Activated T-helper 1 cell treated with anti-CD3 and anti-CD28 coated beads, Interleukin-12 subunit alpha, Interleukin-12 subunit beta, Interleukin-2, Interleukin-4 antibody, amounts not matched to agents 30 ng/mL and 10 ng/mL and 1 ng/mL, durations not matched to agents 14 hours and 24 hours and 36 hours (primary cell): ENCODE measurements around the gene AGBL1. TPM values are rescaled to one million over a fixed set of nuclear protein-coding genes. Genes with fewer than 3 reads are reported as not detected.

Experiments
- DNase-seq: peaks from one replicate; pipeline ENCODE4 v3.0.0; 2021; ENCODE audit warnings: low spot score
- H3K27ac Mint-ChIP-seq: one replicate; pipeline ENCODE4 v1.8.0; 2021; ENCODE audit warnings: mild to moderate bottlenecking, mixed read lengths
- H3K27me3 Mint-ChIP-seq: one replicate; pipeline ENCODE4 v1.8.0; 2022; ENCODE audit warnings: mild to moderate bottlenecking, moderate library complexity, mixed read lengths; ENCODE audit not compliant: insufficient read depth
- H3K36me3 Mint-ChIP-seq: one replicate; pipeline ENCODE4 v1.8.0; 2021; ENCODE audit warnings: low read depth, mixed read lengths
- H3K4me1 Mint-ChIP-seq: one replicate; pipeline ENCODE4 v1.8.0; 2021; ENCODE audit warnings: low read depth, mixed read lengths
- H3K4me3 Mint-ChIP-seq: one replicate; pipeline ENCODE4 v1.8.0; 2021; ENCODE audit warnings: mild to moderate bottlenecking, moderate library complexity, mixed read lengths
- H3K9me3 Mint-ChIP-seq: one replicate; pipeline ENCODE4 v1.8.0; 2021; ENCODE audit warnings: mixed read lengths
- intact Hi-C: fragments of 100-400 bp; cut with micrococcal nuclease; formaldehyde crosslinking; loops from one replicate; pipeline ENCODE4 v1.15.1; 2024
- total RNA-seq: library from RNA; stranded (reverse); gene quantifications from 2 replicates; pipeline ENCODE4 v1.2.3, GENCODE V29; 2022

AGBL1 gene
- total RNA-seq, 1 donor from 2014 or later = not detected

DNA sequence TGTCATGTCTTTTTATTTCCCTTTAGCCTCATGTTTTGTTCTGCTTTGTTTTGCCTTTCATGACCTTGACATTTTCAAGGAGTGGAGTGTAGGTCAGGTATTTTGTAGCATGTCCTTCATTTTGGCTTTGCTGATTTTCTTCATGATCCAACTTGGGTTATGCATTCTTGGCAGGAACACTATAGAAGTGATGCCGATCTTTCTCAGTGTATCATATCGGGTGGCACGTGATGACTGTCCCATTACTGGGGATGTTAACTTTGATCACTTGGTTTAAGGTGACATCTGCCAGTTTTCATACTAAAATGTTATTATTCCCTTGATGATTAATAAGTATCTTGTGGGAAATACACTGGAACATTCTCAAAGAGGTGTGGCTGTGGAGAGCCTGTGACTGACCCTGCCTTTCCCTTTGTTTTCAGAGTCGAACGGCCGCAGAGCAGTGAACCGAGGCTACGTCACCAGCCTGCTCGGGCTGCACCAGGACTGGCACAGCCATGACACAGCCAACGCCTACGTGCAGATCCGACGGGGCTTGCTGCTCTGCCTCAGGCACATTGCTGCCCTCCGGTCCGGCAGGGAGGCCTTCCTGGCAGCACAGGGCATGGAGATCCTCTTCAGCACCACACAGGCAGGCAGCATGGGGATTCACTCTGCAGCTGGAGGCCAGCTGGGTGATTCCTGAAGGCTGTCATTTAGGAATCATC is 167.7 kb downstream of the AGBL1 start:
- no peak overlapping the region for H3K4me3 Mint-ChIP-seq
- H3K9me3 Mint-ChIP-seq = no peaks in the 10 kb centered on the region
- H3K36me3 Mint-ChIP-seq = no peaks in the 10 kb centered on the region
- no peaks in the 10 kb centered on the region for H3K4me1 Mint-ChIP-seq
- peaks cover 3% of the 10 kb centered on the region for H3K27me3 Mint-ChIP-seq
- DNase-seq = no peak
- no peak overlapping the region for H3K27ac Mint-ChIP-seq
- intact Hi-C loops = no loop called here

DNA sequence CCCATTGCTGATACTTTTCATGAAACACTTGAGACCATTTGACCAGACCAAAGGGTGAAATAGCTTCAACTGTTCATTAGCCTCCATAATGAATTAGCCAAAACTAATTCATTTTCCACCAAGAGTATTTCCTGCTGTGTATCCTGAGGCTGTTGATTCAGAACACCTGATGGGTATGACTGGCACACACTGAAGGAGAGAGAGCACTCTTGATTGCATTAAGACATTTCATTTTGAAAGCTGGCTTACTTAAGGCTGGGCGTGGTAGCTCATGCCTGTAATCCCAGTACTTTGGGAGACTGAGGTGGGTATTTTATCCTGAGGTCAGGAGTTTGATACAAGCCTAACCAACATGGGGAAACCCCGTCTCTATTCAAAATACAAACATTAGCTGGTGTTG is 175.6 kb downstream of the AGBL1 start:
- Mint-ChIP-seq H3K9me3 (no peaks in the 10 kb centered on the region), H3K27ac (no peak overlapping the region)

DNA sequence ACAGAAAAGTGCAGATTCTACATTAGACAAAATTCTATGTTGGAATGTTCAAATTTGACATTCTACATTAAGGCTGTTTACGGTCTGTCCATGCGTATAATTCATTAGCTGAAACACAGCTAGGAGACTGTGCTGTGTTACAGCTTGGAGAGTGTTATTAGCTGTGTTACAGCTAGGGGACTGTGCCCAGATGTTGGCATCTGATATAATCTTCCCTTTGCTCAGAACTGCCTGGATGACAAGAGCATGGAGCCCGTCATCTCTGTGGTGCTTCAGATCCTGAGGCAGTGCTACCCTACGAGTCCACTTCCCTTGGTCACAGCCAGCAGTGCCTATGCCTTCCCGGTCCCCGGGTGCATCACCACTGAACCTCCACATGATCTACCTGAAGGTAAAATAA is 177.0 kb downstream of the AGBL1 start:
- Mint-ChIP-seq H3K4me3 (no peak overlapping the region), H3K27ac (no peak overlapping the region), H3K4me1 (no peaks in the 10 kb centered on the region), H3K36me3 (no peaks in the 10 kb centered on the region), H3K27me3 (peaks cover 3% of the 10 kb centered on the region), H3K9me3 (no peaks in the 10 kb centered on the region)
- intact Hi-C loops = no loop called here
- no peak for DNase-seq

More for the DNA sequence above, 175.6 kb downstream of the AGBL1 start:
- Mint-ChIP-seq H3K4me3 (no peak overlapping the region), H3K36me3 (no peaks in the 10 kb centered on the region), H3K4me1 (no peaks in the 10 kb centered on the region), H3K27me3 (peaks cover 6% of the 10 kb centered on the region)
- no peak for DNase-seq
- intact Hi-C loops = no loop called here

DNA sequence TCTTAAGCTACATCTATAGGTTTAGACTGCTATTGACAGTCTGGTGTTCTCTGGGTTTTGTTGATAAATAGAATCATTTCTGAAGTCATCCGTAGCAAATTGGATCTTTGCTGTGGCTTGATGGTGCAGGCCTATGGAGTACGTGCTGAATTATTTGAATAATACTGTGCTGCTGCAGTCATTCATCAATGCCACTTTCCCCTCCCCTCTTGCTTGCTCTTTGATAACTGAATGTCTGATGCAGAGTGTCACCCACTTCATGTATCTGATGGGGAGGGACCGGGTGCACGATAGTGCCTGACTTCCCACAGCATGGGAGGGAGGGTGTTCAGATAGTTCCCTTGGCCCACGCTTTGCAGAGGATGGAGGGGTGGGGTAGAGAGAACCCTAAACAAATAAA is 179.9 kb downstream of the AGBL1 start:
- H3K27ac Mint-ChIP-seq = no peak overlapping the region
- DNase-seq = no peak
- intact Hi-C loops = no loop called here
- H3K9me3 Mint-ChIP-seq = no peaks in the 10 kb centered on the region
- H3K36me3 Mint-ChIP-seq = no peaks in the 10 kb centered on the region
- no peaks in the 10 kb centered on the region for H3K4me1 Mint-ChIP-seq
- peaks cover 3% of the 10 kb centered on the region for H3K27me3 Mint-ChIP-seq
- H3K4me3 Mint-ChIP-seq = no peak overlapping the region

DNA sequence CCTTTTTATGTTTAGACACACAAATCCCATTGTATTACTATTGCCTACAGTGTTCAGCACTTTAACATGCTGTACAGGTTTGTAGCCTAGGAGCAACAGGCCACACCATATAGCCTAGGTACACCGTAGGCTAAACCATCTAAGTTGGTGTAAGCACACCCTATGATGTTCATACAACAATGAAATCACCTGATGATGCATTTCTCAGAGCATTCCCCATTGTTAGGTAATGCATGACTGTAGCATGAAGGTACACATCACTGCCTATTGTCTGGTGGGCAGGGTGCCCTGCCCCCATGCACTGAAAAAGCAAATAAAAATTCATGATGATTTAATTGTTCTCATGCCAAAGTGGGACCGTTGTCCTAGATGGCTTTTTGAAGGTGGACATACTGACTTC is 183.6 kb downstream of the AGBL1 start:
- peaks cover 3% of the 10 kb centered on the region for H3K27me3 Mint-ChIP-seq
- no peaks in the 10 kb centered on the region for H3K9me3 Mint-ChIP-seq
- no peaks in the 10 kb centered on the region for H3K36me3 Mint-ChIP-seq
- intact Hi-C loops = no loop called here
- no peak overlapping the region for H3K4me3 Mint-ChIP-seq
- H3K27ac Mint-ChIP-seq = no peak overlapping the region
- H3K4me1 Mint-ChIP-seq = no peaks in the 10 kb centered on the region
- DNase-seq = no peak

DNA sequence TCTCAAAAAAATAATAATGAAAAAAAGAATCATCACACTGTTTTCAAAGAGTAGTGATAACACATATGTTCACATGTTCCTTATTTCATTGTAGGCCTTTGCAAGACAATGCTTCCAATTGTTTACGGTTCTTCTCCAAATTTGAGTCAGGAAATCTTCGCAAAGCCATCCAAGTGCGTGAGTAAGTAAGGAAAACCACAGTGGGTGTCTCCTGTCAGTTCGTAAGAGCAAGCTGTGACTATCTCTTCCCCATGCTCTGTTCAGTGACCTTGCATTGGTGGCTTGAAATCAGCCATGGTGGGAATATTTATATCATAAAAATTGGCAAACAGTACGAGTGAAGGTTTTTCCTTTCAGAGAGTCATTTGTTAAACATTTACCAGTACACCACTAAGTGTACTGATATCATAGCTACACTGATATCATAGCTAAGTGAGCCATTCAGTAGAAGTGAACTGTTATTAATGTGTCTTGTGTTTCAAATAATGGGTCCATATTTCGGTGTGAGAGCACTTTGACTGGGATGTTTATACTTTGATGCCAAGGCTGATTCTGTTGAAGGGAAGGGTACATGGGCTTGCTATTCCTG is 187.3 kb downstream of the AGBL1 start:
- Mint-ChIP-seq H3K9me3 (no peaks in the 10 kb centered on the region), H3K36me3 (no peaks in the 10 kb centered on the region), H3K27me3 (no peaks in the 10 kb centered on the region), H3K27ac (no peak overlapping the region), H3K4me1 (no peaks in the 10 kb centered on the region), H3K4me3 (no peak overlapping the region)
- DNase-seq = no peak
- intact Hi-C loops = no loop called here

DNA sequence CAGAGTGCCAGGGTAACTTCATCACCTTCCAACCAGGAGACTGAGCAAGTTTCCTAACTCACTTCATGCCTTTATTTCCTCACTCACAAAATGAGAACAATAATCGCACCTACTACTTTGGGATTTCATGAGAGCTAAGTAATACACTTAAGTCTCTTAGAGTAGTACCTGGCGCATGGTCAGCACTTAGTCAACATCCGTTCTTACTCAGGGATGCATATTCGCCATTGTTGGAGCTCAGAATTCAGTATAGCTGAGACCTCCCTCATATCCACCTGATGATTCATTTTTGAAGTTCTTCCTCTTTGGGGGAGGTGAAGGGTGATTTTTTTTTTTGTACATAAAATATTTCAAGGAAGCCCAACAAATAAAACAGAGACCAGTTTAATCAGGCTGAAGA is 188.2 kb downstream of the AGBL1 start:
- Mint-ChIP-seq H3K9me3 (no peaks in the 10 kb centered on the region), H3K27ac (no peak overlapping the region), H3K4me3 (no peak overlapping the region), H3K4me1 (no peaks in the 10 kb centered on the region), H3K36me3 (no peaks in the 10 kb centered on the region), H3K27me3 (no peaks in the 10 kb centered on the region)
- intact Hi-C loops = no loop called here
- no peak for DNase-seq

DNA sequence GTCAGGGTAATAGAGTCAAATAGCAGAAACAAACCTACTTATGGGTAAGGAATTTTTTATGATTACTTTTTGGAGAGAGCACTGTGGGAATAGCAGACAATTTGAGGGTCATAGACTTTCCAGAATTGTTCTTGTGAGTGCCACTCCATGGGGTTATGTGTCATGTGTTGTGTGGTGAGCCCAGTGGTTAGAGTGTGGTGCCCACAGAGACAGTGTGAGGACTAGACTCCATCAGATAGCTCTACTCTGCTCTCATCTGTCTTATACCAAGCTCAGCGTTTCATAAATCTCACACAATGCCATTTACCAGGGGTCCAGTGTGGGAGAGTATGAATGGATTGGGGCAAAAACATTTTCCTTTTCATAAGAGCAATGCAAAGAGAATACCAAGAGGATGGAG is 188.9 kb downstream of the AGBL1 start:
- Mint-ChIP-seq H3K27ac (no peak overlapping the region), H3K27me3 (no peaks in the 10 kb centered on the region), H3K36me3 (no peaks in the 10 kb centered on the region), H3K9me3 (no peaks in the 10 kb centered on the region), H3K4me3 (no peak overlapping the region), H3K4me1 (no peaks in the 10 kb centered on the region)
- intact Hi-C loops = no loop called here
- no peak for DNase-seq

DNA sequence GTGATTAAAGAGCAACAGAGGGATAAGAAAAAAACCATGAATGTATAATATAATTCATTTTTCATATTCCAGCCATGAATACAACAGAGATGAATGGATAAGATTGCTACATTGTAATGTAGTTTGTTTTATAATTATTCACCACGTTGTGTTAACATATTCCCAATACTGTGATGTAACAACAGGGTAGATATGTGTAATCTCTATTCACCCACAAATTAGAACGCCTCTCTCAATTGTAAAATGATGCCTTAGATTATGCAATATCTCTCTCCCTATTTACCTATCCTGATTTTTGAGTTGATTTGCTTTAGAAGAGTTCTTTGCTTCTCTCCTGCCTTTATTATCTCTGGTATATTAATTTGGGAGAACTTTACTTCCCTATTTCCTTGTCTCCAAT is 193.6 kb downstream of the AGBL1 start:
- DNase-seq = no peak
- intact Hi-C loops = no loop called here
- Mint-ChIP-seq H3K27me3 (no peaks in the 10 kb centered on the region), H3K4me1 (no peaks in the 10 kb centered on the region), H3K27ac (no peak overlapping the region), H3K9me3 (no peaks in the 10 kb centered on the region), H3K36me3 (no peaks in the 10 kb centered on the region), H3K4me3 (no peak overlapping the region)

DNA sequence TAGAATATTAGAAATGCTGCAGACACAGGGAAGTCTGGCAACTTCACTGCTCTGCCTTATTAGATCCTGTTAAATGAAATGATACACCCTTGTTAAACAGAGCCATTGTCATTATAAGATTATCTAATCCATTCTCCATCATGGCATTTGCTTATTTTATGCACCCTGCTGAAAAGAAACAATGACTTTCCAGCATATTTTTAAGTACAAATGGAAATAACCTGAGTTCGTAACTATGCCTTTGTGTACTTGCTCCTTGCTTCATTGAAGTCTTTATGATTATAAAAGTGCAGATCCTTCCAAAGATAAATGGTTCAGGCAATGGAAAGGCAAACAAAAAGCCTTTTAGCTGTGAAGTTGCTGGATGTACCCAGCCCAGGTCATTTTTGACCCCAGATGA is 195.7 kb downstream of the AGBL1 start:
- Mint-ChIP-seq H3K27me3 (no peaks in the 10 kb centered on the region), H3K4me1 (no peaks in the 10 kb centered on the region), H3K4me3 (no peak overlapping the region), H3K36me3 (no peaks in the 10 kb centered on the region), H3K27ac (no peak overlapping the region), H3K9me3 (no peaks in the 10 kb centered on the region)
- DNase-seq = no peak
- intact Hi-C loops = no loop called here

DNA sequence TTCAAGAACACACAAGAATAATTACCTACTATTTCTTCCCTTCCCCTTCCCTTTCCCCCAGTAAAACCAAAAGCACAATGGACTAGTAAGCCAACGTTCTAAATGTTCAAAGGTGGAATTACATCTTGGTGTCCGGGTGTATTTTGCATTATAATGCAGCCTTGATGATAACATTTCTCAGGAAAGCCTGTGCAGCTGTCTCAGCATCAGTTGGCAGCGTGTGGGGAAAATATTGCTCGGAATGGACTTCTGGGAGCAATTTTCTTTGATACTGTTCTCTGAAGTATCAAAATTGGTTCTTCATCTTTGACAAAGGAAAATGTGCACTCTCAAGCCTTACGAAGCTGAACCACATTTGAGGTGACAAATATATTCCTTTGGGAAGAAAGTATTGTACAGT is 198.9 kb downstream of the AGBL1 start:
- Mint-ChIP-seq H3K27ac (no peak overlapping the region), H3K36me3 (no peaks in the 10 kb centered on the region), H3K4me3 (no peak overlapping the region), H3K27me3 (no peaks in the 10 kb centered on the region), H3K4me1 (no peaks in the 10 kb centered on the region), H3K9me3 (no peaks in the 10 kb centered on the region)
- intact Hi-C loops = no loop called here
- no peak for DNase-seq

DNA sequence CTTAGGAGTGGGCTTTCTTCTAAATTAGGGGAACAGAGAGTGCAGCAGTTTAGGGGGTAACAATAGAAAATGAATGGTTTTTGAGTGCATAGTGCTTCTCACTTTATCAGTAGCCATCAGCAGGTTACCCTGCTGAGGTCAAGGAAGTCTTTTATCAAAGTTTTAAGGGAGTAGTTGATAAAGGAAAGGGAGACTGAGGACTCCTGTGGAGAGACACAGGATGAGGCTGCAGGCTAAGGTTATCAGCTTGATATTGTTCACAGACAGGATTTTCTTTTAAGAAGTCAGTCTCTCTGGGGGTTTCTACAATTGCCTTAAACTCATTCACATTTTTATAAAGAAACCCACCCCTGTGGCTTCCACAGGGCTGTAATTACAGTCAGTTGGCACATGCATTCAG is 205.0 kb downstream of the AGBL1 start:
- Mint-ChIP-seq H3K27ac (no peak overlapping the region), H3K9me3 (no peaks in the 10 kb centered on the region), H3K4me1 (no peaks in the 10 kb centered on the region), H3K27me3 (no peaks in the 10 kb centered on the region), H3K4me3 (no peak overlapping the region), H3K36me3 (no peaks in the 10 kb centered on the region)
- no peak for DNase-seq
- intact Hi-C loops = no loop called here

DNA sequence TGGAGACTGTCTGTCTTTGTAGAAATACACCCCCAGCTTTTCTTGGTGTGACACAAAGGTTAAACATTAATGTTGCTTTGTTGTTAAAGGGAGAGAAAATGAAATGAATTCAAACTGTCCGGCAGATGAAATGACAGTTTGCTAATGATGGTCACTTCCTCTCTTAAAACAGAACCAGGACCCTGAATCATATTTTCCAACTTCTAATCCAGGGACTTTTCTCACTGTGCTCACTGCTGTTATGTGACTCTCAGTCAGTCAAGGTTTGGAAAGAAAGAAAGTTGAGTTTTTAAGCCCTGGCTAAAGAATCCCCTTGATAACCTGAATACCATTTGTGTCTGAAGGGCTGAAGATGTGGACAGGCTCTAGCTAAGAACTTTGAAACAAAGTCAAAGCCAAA is 215.8 kb downstream of the AGBL1 start:
- intact Hi-C loops = no loop called here
- no peaks in the 10 kb centered on the region for H3K27me3 Mint-ChIP-seq
- no peaks in the 10 kb centered on the region for H3K9me3 Mint-ChIP-seq
- no peak for DNase-seq
- no peak overlapping the region for H3K4me3 Mint-ChIP-seq
- H3K4me1 Mint-ChIP-seq = no peaks in the 10 kb centered on the region
- no peaks in the 10 kb centered on the region for H3K36me3 Mint-ChIP-seq
- no peak overlapping the region for H3K27ac Mint-ChIP-seq

DNA sequence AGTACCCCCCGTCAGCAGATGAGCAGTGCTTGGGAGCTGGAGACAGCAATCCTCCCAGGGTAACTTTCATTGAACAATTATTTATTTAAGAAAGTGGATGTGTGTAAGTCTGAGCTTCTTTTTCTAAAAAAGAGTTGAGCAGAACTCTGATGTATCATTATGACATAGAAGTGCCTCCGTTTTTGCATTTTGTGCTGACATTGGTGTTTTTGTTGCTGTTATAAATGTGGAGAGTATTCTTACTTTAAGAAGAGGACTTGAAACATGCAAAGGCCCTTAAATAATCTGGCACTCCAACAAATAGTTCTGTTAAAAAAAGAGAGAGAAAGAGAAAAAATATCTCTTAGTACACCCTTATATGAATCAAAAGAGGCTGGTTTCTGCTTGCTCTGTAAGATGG is 217.1 kb downstream of the AGBL1 start:
- no peaks in the 10 kb centered on the region for H3K4me1 Mint-ChIP-seq
- H3K4me3 Mint-ChIP-seq = no peak overlapping the region
- no peaks in the 10 kb centered on the region for H3K27me3 Mint-ChIP-seq
- intact Hi-C loops = no loop called here
- H3K27ac Mint-ChIP-seq = no peak overlapping the region
- H3K36me3 Mint-ChIP-seq = no peaks in the 10 kb centered on the region
- DNase-seq = no peak
- no peaks in the 10 kb centered on the region for H3K9me3 Mint-ChIP-seq
